Ovary (tissue), 3 donors: ENCODE measurements around the gene CEP131.

Experiments
- CTCF ChIP-seq, 3 donors: fragments of 450-650 bp in 2 of 3; fragments of 200-600 bp in 1 of 3; IDR thresholded peaks; one replicate each; pipeline versions ENCODE4 v1.5.1 to v1.8.0; 2016 to 2022; ENCODE audit warnings: antibody characterized with exemption in 3 of 3, mild to moderate bottlenecking in 1 of 3
- POLR2A ChIP-seq: fragments of 450-650 bp; IDR thresholded peaks from one replicate; pipeline ENCODE4 v1.6.1; 2017; ENCODE audit warnings: antibody characterized with exemption, mild to moderate bottlenecking, moderate library complexity
- donor health status: DM: no; HTN: no; CAD: no.

GRCh38 chr17:81243333-81243664 lies 20.5 kb upstream of the CEP131 start:
- TF ChIP-seq CTCF (IDR thresholded peaks at IDR 0.05) (no peak), POLR2A (no peak)
